ENCODE data around the gene DYRK4. TPM values are rescaled to one million over a fixed set of nuclear protein-coding genes. Genes with fewer than 3 reads are reported as not detected.

The DYRK4 gene
- polyA plus RNA-seq, 4 donors, result 23.7 to 63.3 (median 28.9) TPM

- Histone ChIP-seq H3K9me3 (ENCODE audit: control insufficient read depth in 2 of 2, insufficient read depth in 1 of 2, low read depth in 1 of 2, low read length in 1 of 2) (no peaks in the 10 kb centered on the region), H3K4me1 (ENCODE audit: control insufficient read depth in 3 of 3, insufficient read depth in 2 of 3, low read depth in 1 of 3, low read length in 2 of 3) (no peaks in the 10 kb centered on the region), H3K4me3 (ENCODE audit: low read depth in 1 of 3, low read length in 3 of 3) (no peak overlapping the region), H3K36me3 (ENCODE audit: control insufficient read depth in 3 of 3, insufficient read depth in 2 of 3, low read depth in 1 of 3, low read length in 3 of 3) (peaks cover 0 to 13% (median 7%) of the 10 kb centered on the region in 3 donors), H3K27ac (ENCODE audit: low read depth in 1 of 3, low read length in 2 of 3) (no peak overlapping the region), H3K27me3 (ENCODE audit: control insufficient read depth in 3 of 3, insufficient read depth in 3 of 3, low read length in 3 of 3) (no peaks in the 10 kb centered on the region)
- WGBS, 3 donors, result 93 to 98% (median 95%) methylated on average over 9 of the region's 9 CpGs
- DNase-seq, result no peak
- FAIRE-seq, result no peak
Measured at GRCh38 chr12:4615667-4616066, 53.7 kb downstream of the DYRK4 start.

GRCh38 chr12:4621511-4621910 is 59.5 kb downstream of the DYRK4 start:
- Histone ChIP-seq H3K27ac (ENCODE audit: low read depth in 1 of 3, low read length in 2 of 3) (no peak overlapping the region), H3K4me3 (ENCODE audit: low read depth in 1 of 3, low read length in 3 of 3) (no peak overlapping the region), H3K4me1 (ENCODE audit: control insufficient read depth in 3 of 3, insufficient read depth in 2 of 3, low read depth in 1 of 3, low read length in 2 of 3) (no peaks in the 10 kb centered on the region), H3K9me3 (ENCODE audit: control insufficient read depth in 2 of 2, insufficient read depth in 1 of 2, low read depth in 1 of 2, low read length in 1 of 2) (no peaks in the 10 kb centered on the region), H3K27me3 (ENCODE audit: control insufficient read depth in 3 of 3, insufficient read depth in 3 of 3, low read length in 3 of 3) (no peaks in the 10 kb centered on the region), H3K36me3 (ENCODE audit: control insufficient read depth in 3 of 3, insufficient read depth in 2 of 3, low read depth in 1 of 3, low read length in 3 of 3) (no peaks in the 10 kb centered on the region)
- 94 to 96% (median 95%) methylated on average over 3 of the region's 3 CpGs for WGBS, 3 donors
- FAIRE-seq (no peak), DNase-seq (no peak)

DNA sequence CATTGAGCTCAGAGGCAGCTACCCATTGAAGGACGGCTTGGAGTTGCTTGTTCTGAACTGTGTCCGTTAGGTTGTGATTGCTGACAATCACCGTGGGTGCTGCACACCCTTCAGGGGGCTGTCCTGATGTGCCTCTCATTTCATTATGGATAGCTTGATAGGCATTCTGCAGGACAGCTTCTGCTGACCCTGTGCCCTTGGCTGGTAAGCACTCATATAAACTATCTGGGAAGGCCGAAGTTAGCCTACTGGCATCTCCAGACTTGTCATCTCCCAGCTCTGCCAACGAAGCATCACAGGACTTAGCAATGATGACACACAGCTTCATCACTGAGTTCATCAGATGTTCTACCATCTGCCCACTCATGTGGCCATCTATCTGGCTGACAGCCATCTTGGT is 64.5 kb downstream of the DYRK4 start:
- no peaks in the 10 kb centered on the region for H3K27me3 ChIP-seq (ENCODE audit: control insufficient read depth in 3 of 3, insufficient read depth in 3 of 3, low read length in 3 of 3)

DNA sequence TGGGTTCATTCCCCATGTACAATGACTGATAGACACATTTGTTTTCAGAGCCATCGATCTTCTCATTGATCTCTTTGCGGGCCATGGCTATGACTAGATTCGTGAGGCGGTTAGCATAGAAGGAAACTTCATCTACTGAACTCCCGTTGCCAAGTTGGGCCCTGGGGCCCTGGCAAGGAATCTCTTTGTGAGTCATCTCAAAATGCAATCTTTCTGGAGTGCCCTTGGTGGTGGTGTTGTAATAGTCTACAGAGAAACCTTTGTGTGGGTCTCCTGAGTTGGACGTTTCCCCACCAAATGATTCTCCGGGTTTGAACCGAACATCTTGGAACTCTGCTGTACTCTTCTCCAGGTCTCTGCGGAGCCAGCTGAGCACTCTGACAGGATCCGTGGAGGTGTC is 66.4 kb downstream of the DYRK4 start:
- Histone ChIP-seq H3K36me3 (ENCODE audit: control insufficient read depth in 3 of 3, insufficient read depth in 2 of 3, low read depth in 1 of 3, low read length in 3 of 3) (no peaks in the 10 kb centered on the region), H3K4me1 (ENCODE audit: control insufficient read depth in 3 of 3, insufficient read depth in 2 of 3, low read depth in 1 of 3, low read length in 2 of 3) (no peaks in the 10 kb centered on the region), H3K4me3 (ENCODE audit: low read depth in 1 of 3, low read length in 3 of 3) (no peak overlapping the region), H3K27me3 (ENCODE audit: control insufficient read depth in 3 of 3, insufficient read depth in 3 of 3, low read length in 3 of 3) (no peaks in the 10 kb centered on the region), H3K27ac (ENCODE audit: low read depth in 1 of 3, low read length in 2 of 3) (no peak overlapping the region), H3K9me3 (ENCODE audit: control insufficient read depth in 2 of 2, insufficient read depth in 1 of 2, low read depth in 1 of 2, low read length in 1 of 2) (no peaks in the 10 kb centered on the region)
- FAIRE-seq, result no peak
- WGBS, 3 donors, result 89 to 95% (median 93%) methylated on average over 10 of the region's 10 CpGs
- no peak for DNase-seq

More for the DNA sequence above, 64.5 kb downstream of the DYRK4 start:
- no peak for FAIRE-seq
- Histone ChIP-seq H3K4me1 (ENCODE audit: control insufficient read depth in 3 of 3, insufficient read depth in 2 of 3, low read depth in 1 of 3, low read length in 2 of 3) (no peaks in the 10 kb centered on the region), H3K9me3 (ENCODE audit: control insufficient read depth in 2 of 2, insufficient read depth in 1 of 2, low read depth in 1 of 2, low read length in 1 of 2) (no peaks in the 10 kb centered on the region), H3K36me3 (ENCODE audit: control insufficient read depth in 3 of 3, insufficient read depth in 2 of 3, low read depth in 1 of 3, low read length in 3 of 3) (no peaks in the 10 kb centered on the region), H3K27ac (ENCODE audit: low read depth in 1 of 3, low read length in 2 of 3) (no peak overlapping the region), H3K4me3 (ENCODE audit: low read depth in 1 of 3, low read length in 3 of 3) (no peak overlapping the region)
- 87 to 93% (median 90%) methylated on average over 5 of the region's 5 CpGs for WGBS, 3 donors
- no peak for DNase-seq

DNA sequence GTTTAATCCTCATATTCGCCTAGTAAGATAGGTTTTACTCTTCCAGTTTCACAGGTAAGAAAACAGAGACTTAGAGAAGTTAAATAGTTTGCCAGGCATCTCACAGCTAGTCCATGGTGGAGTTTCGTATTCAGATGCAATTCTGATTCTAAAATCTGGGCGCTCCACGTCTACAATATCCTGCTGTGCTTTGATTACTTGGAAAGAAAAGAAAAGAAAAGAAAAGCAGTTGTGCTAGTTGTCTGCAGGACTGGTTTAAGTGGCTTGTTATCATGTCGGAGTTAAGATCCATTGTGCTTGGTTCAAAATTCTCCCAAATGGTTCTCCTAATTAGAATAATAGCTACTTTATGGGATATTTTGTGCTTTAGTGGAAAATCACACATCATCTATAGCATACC is 68.3 kb downstream of the DYRK4 start:
- no peak for FAIRE-seq
- WGBS, 3 donors, result 73 to 84% (median 79%) methylated on average over 5 of the region's 5 CpGs
- H3K4me3 ChIP-seq (ENCODE audit: low read depth in 1 of 3, low read length in 3 of 3), result no peak overlapping the region

DNA sequence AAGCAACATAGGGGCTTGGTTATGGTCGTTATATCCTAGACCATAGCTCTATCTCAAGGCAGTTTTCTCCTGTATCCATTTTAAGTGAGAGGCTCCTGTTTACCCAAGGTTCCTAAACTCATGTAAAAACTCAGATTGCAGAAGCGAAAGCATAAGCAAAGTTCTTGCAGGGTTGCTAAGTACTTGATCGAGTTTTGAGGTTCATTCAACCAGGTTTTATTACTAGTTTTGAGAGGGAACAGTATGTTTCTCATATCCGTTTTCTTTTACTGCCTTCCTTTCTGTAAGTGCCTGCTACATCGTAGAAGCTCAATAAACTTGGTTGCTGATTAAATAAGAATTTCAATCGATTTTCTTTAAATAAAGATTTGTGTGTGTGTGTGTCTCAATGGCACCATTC is 81.7 kb downstream of the DYRK4 start:
- WGBS, 3 donors, result 78 to 87% (median 80%) methylated on average over 6 of the region's 6 CpGs
- no peaks in the 10 kb centered on the region for H3K9me3 ChIP-seq (ENCODE audit: control insufficient read depth in 2 of 2, insufficient read depth in 1 of 2, low read depth in 1 of 2, low read length in 1 of 2)
- H3K27ac ChIP-seq (ENCODE audit: low read depth in 1 of 3, low read length in 2 of 3), result no peak overlapping the region
- H3K36me3 ChIP-seq (ENCODE audit: control insufficient read depth in 3 of 3, insufficient read depth in 2 of 3, low read depth in 1 of 3, low read length in 3 of 3), result no peaks in the 10 kb centered on the region
- DNase-seq, result no peak
- H3K27me3 ChIP-seq (ENCODE audit: control insufficient read depth in 3 of 3, insufficient read depth in 3 of 3, low read length in 3 of 3), result no peaks in the 10 kb centered on the region
- FAIRE-seq, result no peak
- H3K4me1 ChIP-seq (ENCODE audit: control insufficient read depth in 3 of 3, insufficient read depth in 2 of 3, low read depth in 1 of 3, low read length in 2 of 3), result peaks cover 0 to 6% (median 4%) of the 10 kb centered on the region in 3 donors
- no peak overlapping the region for H3K4me3 ChIP-seq (ENCODE audit: low read depth in 1 of 3, low read length in 3 of 3)

More for the DNA sequence above, 68.3 kb downstream of the DYRK4 start:
- H3K4me1 ChIP-seq (ENCODE audit: control insufficient read depth in 3 of 3, insufficient read depth in 2 of 3, low read depth in 1 of 3, low read length in 2 of 3), result no peaks in the 10 kb centered on the region
- no peak overlapping the region for H3K27ac ChIP-seq (ENCODE audit: low read depth in 1 of 3, low read length in 2 of 3)
- H3K9me3 ChIP-seq (ENCODE audit: control insufficient read depth in 2 of 2, insufficient read depth in 1 of 2, low read depth in 1 of 2, low read length in 1 of 2), result no peaks in the 10 kb centered on the region
- no peak for DNase-seq
- H3K36me3 ChIP-seq (ENCODE audit: control insufficient read depth in 3 of 3, insufficient read depth in 2 of 3, low read depth in 1 of 3, low read length in 3 of 3), result no peaks in the 10 kb centered on the region
- H3K27me3 ChIP-seq (ENCODE audit: control insufficient read depth in 3 of 3, insufficient read depth in 3 of 3, low read length in 3 of 3), result no peaks in the 10 kb centered on the region

- no peaks in the 10 kb centered on the region for H3K36me3 ChIP-seq (ENCODE audit: control insufficient read depth in 3 of 3, insufficient read depth in 2 of 3, low read depth in 1 of 3, low read length in 3 of 3)
- H3K27me3 ChIP-seq (ENCODE audit: control insufficient read depth in 3 of 3, insufficient read depth in 3 of 3, low read length in 3 of 3), result no peaks in the 10 kb centered on the region
- no peaks in the 10 kb centered on the region for H3K9me3 ChIP-seq (ENCODE audit: control insufficient read depth in 2 of 2, insufficient read depth in 1 of 2, low read depth in 1 of 2, low read length in 1 of 2)
- WGBS, 3 donors, result 95 to 100% (median 100%) methylated on average over 1 of the region's 1 CpG
- peaks cover 0 to 6% (median 5%) of the 10 kb centered on the region in 3 donors for H3K4me1 ChIP-seq (ENCODE audit: control insufficient read depth in 3 of 3, insufficient read depth in 2 of 3, low read depth in 1 of 3, low read length in 2 of 3)
- FAIRE-seq (no peak), DNase-seq (no peak)
- H3K27ac ChIP-seq (ENCODE audit: low read depth in 1 of 3, low read length in 2 of 3), result no peak overlapping the region
- no peak overlapping the region for H3K4me3 ChIP-seq (ENCODE audit: low read depth in 1 of 3, low read length in 3 of 3)
Measured at GRCh38 chr12:4645023-4645422, 83.0 kb downstream of the DYRK4 start.

DNA sequence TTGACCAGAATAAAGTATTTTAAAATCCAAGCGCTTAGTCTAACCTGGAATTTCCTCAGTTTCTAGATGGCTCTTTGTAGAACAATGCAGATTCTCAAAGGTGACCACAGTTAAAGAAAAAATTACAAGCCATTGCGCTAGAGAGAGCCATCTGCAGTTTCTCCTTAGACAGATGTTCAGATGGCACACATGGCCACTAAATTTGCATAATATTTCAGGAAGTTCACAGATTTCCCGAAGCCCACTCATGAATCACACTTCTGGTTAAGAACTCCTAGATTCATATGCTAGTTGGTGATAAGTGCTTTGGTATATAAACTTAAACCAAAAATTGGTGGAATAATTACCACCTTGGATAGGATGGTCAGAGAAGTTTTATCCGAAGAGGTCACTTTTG is 86.1 kb downstream of the DYRK4 start:
- Histone ChIP-seq H3K4me1 (ENCODE audit: control insufficient read depth in 3 of 3, insufficient read depth in 2 of 3, low read depth in 1 of 3, low read length in 2 of 3) (peaks cover 3 to 11% (median 6%) of the 10 kb centered on the region in 3 donors), H3K36me3 (ENCODE audit: control insufficient read depth in 3 of 3, insufficient read depth in 2 of 3, low read depth in 1 of 3, low read length in 3 of 3) (no peaks in the 10 kb centered on the region), H3K9me3 (ENCODE audit: control insufficient read depth in 2 of 2, insufficient read depth in 1 of 2, low read depth in 1 of 2, low read length in 1 of 2) (no peaks in the 10 kb centered on the region), H3K27ac (ENCODE audit: low read depth in 1 of 3, low read length in 2 of 3) (peak overlapping the region; percentile 79 to 94 (median 80)), H3K27me3 (ENCODE audit: control insufficient read depth in 3 of 3, insufficient read depth in 3 of 3, low read length in 3 of 3) (no peaks in the 10 kb centered on the region), H3K4me3 (ENCODE audit: low read depth in 1 of 3, low read length in 3 of 3) (peak overlapping the region; percentile 72 to 95 (median 80))
- 23 to 27% (median 26%) methylated on average over 4 of the region's 4 CpGs for WGBS, 3 donors
- FAIRE-seq, result no peak
- peak in 1 of 2 donors; percentile 11 for DNase-seq

All from small intestine (tissue), 7 donors.